ENCODE measurements around the gene ACTA1.
"Not testable (repeated sequence)": the region's sequence is repeated elsewhere in the genome, so short reads cannot be mapped to it uniquely, and the experiment has no call there.

ACTA1 gene

DNA sequence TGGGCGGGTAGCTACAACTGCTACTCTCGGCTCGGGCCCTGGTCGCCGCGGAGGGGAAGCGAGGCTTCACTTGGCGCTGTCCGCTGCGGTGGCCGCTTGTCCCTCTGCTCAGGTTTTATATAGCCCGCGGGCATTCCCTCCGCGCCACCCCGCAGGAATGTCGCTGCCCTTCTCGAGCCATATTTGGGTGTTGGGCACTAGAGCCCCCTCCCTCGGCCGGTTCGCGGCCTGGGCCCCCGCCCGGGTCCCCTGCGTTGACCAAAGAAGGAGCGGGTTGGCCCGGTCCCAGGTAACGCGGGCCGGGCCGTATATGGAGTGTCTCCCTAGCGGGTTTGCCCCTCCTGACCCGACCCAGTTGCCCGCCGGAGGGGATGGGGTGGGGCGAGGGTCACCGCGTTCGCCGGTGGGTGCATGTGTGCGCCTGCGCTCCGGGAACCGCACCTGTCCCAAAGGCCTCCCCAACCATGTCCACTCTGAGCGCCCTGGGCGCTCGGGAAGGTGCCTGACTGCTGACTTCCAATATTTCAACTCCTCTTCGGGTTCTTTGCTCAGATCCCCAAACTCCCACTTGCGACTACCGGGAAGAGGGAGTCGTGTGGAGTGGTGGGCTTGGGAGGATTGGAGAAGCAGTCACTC, at the start of gene ACTA1:
Gene ACTA1 (minus strand): TSS at position 90 of the 636 bp plus-strand sequence. CDS start 979 bp downstream, outside the sequence.
- no peak for DNase-seq

DNA sequence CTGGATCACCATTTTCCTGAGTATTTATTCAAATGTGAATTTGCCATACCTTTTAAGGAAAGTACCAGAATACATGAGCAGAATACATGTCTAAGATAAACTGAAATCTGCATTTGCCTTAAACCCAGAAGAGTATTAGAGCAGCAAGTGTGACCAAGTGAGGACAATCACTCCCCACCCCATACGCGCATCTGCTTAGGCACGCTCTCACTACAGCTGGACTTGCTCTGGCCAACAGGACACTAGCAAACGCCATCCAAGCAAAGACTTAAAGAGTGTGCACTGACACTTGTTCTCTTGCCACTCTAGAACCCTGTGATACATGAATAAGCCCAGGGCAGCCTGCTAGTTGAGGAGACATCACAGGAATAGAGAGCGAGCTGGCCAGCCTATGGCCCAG, 48.6 kb upstream of the ACTA1 start:
- DNase-seq: no peak

DNA sequence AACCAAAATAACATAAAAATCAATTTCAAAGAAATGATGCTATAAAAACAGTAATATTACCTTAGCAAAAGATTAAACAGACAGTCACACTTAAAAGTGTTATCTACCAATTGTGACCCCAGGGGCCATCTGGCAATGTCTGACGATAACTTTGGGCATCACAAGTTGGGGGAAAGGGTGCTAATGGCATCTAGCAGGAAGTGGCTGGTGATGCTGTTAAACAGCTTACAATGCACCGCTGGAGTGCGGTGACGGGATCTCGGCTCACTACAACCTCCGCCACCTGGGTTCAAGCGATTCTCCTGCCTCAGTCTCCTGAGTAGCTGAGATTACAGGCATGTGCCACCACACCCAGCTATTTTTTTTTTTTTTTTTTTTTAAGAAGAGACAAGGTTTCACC, 46.6 kb upstream of the ACTA1 start:
- DNase-seq: no peak

DNA sequence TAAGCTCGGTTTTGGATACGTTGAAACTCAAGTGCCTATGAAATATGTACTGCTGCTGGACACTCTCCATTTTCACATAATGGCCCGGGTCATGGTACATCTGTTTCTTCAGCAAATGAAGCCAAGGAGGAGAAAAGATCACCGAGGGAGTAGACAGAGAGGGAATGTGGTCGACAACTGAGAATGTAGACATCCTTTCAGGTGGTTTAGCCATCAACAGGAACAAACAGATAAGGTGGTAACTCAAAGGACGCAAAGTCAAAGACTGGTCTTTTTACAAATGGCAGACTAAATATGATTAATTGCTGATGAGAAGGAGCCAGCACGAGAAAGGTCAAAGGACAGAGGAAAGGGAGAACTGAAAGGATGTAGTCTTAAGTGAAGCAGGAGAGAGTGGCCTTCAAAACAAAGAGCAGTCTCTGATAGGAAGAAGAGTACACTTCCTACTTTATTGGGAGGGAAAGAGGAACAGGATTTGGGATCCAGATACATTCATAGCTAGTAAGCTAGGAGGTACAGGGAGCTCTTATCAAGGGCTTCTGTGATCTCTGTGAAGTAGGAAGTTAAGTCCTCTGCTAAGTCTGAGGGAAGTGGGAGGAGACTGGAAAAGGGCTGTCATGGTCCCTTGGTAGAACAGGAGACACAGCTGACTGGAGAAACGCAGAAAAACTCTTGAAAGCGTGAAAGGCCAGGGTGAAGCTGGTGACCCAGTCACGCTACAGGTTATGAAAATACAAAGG, 45.9 kb upstream of the ACTA1 start:
- no peak for DNase-seq

DNA sequence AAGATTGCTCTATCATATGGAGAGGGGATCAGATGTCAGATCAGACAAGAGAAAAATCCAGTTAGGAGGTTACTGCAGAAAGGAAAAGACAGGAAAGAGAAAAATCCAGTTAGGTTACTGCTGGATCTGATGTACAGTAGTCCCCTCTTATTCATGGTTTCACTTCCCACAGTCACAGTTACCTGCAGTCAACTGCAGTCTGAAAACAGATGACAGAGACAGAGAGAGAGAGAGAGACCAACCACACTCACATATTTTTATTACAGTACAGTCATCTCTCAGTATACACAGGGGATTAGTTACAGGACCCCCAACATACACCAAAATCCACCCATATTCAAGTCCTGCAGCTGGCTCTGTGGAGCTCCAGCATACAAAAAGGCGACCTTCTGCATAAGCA, 45.0 kb upstream of the ACTA1 start:
- no peak for DNase-seq

DNA sequence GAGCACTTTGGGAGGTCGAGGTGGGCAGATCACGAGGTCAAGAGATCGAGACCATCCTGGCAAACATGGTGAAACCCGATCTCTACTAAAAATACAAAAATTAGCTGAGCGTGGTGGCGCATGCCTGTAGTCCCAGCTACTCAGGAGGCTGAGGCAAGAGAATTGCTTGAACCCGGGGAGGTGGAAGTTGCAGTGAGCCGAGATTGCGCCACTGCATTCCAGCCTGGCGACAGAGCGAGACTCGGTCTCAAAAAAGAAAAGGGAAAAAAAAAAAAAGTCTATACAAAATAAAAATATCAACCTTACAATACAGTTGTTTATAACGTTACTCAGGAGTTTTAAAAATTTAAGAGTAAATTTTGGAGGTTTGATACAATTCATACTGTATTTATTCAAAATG, 42.0 kb upstream of the ACTA1 start:
- not testable (repeated sequence) for DNase-seq

DNA sequence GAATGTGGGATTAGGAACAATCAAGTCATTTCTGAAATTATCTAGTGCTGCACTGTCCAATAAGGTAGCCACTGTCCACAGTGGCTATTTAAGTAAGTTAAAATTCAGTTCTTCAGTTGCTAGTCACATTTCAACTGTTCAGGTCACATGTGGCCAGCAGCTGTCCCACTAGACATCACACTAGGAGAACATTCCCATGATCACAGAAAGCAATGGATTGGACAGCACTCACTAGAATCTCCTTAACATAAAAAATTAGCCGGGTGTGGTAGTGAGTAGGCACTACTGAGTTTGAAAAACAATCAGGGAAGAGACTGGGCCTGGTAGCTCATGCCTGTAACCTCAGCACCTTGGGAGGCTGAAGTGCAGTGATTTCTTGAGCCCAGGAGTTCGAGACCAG, 40.6 kb upstream of the ACTA1 start:
- DNase-seq: no peak

DNA sequence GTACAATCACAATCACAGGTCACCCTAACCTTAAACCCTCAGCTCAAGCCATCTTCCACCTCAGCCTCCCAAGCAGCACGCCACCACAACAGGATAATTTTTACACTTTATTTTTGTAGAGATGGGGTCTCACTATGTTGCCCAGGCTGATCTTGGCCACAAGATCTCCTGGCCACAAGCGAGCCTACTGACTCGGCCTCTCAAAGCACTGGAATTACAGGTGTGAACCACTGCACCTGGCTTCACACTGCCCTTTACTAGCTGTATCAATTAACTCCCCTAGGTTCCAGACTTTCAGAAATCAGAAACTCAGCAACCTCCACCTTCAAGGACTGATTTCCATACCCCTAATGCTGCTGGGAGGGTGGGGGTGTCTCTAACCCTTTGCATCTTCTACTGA, 37.3 kb upstream of the ACTA1 start:
- DNase-seq: no peak

DNA sequence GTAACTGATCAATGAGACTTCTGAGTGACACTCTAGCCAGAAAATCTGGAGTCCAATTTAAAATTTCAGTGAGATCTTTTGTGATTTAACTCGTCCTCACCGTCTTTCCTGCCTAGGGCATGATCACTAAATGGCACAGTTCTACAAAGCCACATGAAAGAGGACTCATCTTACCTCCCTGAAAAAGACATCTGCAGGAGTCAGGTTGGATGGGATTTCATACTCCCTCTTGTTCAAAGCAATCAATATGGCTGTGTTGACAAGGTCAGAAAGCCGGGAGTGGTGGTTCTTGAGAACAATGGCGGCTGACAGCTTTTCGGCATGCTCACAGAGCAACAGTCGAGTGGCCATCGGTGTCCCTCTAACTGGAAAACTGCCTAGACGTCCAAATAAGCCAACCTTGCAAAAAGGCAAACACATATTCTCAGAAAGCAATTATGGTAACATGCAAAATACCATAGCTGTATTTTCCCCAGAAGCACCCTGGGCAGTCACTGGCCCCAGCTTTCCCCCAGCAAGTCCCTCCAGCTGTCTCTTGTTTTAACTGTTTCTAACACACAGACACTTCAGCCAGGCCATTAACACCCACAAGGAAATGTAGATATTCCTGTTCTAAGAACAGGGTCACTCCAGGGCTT, 36.6 kb upstream of the ACTA1 start:
- DNase-seq: no peak

DNA sequence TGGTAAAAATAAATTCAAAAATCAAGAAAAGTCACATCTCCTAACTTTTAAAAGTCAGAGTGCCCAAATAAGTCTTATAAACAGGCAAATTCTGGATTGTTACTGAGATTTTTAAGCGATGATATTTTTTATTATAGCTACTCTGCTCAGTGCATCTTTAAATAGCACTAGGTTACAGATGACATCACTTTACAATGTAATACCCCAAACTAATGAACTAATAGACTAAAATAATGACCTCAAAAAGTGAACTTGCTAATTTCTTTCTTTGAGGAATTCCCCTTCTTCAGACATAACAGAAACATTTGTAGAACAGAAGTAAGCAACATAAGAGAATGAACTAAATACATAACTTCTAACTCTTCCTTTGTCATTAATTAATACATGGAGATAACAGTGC, 33.0 kb upstream of the ACTA1 start:
- DNase-seq: no peak

DNA sequence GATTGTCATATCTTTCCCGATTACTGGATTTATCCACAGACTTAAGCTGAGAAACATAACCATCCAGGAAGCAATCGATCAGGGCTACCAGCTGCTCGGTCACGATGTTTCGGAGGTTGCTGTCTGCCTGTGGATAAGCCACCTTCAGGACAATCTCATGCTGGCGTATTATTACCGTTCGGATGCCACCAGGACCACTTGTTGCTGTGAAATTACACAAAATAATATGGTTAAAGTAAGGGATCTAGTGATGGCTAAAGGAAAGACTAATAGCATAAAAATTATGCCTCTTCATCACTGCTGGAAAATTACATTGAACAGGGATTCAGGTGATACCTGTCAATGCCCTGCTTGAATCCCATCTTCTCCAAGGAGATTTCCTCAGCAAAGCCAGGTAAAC, 30.8 kb upstream of the ACTA1 start:
- no peak for DNase-seq

DNA sequence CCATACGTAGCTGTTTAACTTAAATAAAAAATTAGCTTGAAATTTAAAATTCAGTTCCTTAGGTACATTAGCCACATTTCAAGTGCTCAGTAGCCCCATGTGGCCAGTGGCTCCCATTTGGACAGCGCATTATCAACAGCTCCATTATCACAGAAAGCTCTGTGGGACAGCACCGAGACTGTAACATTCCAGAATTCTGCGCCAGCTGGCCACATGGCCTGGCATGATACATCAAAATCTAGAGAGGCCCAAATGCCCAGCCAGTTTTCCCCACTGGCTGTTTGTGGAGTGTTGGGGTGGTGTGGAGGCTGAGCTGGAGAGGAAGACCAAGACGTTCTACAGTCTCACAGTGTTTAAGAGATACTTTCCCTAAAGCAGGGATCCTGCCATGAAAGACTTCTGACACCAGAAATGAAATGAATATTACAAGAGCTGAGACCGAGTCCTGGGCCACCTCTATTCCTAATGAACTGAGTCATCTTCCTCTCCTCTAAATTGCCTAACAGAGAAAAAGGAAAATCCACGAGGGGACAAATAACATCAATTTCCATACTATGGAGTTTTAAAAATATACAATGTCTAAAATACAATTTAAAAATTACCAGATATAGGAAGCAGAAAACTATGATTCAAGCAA, 27.3 kb upstream of the ACTA1 start:
- no peak for DNase-seq

DNA sequence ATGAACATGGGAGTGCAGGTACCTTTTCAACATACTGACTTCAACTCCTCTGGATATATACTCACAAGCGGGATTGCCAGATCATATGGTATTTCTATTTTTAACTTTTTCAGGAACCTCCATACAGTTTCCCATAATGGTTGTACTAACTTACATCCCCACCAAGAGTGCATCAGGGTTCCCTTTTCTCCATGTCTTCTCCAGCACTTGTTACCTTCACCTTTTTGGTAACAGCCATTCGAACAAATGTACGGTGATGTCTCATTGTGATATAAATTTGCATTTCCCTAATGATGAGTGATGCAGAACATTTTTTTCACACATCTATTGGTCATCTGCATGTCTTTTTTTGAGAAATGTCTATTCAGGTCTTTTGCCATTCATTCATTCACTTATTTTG, 25.9 kb upstream of the ACTA1 start:
- DNase-seq: no peak

DNA sequence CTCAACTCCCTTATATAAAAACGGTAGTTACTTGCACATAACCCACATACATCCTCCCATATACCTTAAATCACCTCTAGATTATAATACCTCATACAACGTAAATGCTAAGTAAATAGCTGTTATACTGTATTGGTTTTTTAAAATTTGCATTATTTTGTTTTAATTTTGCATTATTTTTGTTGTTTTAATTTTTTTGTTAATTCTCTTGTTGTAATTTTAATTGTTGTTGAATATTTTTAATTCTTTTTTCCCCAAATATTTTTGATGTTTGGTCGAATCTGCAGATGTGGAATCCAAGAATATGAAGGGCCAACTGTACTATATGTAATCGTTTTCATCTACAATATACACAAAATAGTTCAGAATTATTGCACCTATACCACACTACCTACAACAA, 23.5 kb upstream of the ACTA1 start:
- DNase-seq: no peak

DNA sequence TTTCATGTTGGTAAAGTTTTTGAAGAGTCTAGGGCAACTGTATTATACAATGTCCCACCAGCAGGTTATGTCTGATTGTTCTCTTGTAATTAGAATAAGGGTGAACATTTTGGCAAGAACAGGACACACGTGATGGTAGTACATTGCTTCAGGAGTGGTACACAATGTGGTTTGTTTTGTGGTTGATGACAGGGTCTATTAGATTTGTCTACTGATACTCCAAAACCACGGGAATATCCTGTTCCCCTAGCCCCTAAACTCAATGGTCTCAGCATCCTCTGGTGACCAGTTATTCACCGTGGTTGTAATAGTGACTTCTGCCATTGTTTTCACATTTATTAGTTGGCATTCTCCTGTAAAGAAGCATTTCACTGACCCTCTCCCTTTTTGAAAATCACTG, 22.1 kb upstream of the ACTA1 start:
- DNase-seq: no peak

DNA sequence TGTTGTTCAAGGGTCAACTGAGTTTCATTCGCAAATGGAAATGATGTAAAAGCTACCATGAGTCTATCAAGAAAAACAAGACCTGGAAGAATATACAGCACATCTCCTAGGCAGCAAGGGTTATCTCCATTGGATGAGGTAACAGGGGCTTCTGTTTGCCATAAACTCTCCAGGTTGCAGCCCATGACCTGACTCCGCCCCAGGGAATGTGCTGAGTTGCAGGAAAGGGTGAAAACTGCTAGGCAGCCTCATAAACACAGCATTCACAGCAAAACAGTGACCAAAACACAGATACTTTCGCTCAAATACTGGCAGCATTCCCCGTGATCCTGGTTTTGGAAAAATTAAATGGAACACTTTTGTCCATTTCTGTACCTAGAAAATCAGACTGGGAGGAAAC, 20.2 kb upstream of the ACTA1 start:
- DNase-seq: no peak

DNA sequence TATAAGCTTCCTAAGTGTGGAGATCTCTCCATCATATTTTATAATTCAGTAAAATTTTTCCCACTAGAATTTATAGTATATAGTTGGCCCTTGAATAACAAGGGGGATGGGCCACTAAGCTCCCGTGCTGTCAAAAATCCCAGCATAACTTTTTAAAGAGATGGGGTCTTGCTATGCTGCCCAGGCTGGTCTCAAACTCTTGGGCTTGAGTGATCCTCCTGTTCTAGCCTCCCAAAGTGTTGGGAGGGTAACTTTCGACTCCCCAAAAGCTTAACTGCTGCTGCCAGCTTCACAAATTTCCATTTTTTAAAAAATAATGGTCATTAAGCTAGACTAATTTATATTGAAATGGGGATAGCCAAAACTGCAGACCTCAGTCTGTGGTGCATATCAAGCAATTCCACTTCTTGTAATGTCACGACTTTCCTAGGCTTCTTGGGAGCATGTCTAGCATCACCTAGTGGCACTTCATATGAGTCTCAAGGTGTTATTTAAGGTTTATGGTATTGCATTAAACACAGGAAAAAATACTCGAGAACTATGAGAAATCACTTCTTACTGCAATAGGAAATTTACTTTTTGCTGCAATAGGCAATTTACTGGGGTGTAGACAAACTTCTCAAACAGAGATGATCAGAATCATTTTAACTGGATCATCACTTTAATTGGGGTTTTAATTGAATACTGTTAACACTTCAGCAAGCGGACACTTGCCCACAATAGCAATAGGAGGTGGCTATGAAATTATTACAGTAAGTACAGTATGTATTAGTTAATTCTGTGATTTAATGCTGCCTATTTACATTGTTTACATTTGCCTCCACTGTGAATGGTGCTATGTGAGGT, 19.3 kb upstream of the ACTA1 start:
- DNase-seq: peak in 1 of 3 experiments; percentile 64

DNA sequence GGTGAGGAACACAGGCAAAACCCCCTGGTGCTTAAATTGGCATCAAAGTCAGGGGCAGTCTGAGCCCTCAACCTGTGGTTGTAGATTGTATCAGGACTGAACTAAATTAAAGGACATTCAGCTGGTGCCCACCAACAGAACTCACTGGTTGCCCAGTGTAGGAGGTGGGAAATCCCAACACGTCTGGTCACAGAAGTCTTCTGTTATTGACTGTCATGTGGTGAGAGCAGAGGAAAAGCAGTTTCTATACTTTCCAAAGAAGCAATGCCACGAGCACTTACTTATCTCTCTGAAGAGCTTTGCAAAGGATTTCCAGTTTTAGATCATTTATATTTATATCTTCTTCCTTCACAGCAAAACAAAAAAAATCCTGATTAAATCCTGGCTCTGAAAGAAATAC, 15.0 kb upstream of the ACTA1 start:
- no peak for DNase-seq

DNA sequence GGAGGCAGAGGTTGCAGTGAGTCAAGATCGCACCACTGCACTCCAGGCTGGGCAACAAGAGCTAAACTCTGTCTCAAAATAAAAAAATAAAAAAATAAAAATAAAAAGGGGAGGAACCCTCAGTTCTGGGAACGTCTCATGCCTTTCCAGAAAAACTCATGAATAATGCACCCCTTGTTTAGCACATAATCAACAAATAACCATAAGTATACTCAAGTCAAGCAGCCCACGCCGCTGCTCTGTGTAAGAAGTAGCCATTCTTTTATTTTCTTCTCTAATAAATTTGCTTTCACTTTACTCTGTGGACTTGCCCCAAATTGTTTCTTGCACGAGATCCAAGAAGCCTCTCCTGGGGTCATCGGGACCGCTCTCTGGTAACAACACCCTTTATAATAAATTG, 14.5 kb upstream of the ACTA1 start:
- no peak for DNase-seq

DNA sequence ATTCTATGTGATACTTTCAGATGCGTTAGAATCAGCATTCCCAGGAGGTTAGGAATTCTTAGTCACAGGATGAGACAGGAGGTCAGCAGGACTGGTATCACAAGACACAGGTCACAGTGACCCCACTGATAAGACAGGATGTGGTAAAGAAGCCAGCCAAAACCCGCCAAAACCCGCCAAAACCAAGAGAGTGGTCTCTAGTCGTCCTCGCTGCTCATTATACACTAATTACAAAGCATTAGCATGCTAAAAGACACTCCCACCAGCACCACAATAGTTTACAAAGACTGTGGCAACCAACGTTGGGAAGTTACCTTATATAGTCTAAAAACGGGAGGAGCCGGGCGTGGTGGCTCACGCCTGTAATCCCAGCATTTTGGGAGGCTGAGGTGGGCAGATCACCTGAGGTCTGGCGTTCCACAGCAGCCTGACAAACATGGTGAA, 13.9 kb upstream of the ACTA1 start:
- DNase-seq: no peak

DNA sequence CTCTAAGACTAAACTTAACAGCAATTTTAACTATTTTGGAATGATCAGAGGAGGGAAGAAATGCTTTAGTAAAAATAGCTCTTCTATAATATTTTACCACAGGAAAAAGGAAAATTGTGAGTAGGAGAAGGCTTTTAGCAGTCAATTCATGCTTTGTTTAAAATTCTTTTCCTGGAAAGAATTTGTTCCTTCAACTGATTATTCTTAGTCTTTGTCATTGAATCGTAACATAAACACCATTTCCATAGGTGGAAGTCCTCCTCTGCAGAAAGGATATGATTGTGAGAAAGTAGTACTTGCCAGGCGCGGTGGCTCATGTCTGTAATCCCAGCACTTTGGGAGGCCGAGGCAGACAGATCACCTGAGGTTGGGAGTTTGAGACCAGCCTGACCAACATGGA, 11.9 kb upstream of the ACTA1 start:
- DNase-seq: no peak

DNA sequence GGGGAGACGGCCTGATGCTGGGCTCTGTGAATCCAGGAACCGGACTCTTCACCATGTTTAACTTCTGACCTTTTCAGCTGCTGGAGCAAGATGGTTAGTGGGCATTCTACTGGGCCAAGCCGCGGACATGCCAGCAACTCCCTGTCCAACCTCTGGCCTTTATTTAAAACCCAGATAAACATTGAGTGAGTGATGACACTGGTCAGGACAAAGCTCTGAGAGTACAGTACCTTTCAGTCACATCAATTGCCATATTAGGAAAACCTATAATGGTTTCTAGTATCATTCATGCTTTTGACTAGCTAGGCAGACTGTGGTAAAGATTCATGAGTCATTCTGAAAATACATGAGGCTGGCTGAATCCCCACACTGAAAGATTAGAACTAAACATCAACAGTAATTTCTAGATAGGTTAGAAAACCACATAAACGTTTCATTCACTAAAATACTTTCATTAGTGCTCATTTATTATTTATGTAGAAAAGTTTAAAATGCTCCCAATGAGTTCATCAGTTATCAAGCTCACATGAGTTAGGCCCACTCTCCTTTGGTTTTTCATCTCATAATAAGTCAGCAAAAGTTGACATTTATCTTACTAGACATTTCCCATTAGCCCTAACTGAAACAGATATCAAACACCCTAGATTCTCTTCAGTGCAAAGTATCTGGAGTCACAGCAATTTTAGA, 7.1 kb upstream of the ACTA1 start:
- no peak for DNase-seq

Data from NCI-H1417 (cell line).